K562 (cell line): ENCODE measurements around the gene KLHL25. TPM values are rescaled to one million over a fixed set of nuclear protein-coding genes. Genes with fewer than 3 reads are reported as not detected.

Source experiments
- ATAC-seq: fragments of 200-7000 bp; cut with Tn5 transposase; 3 replicates; pipeline ENCODE4 v1.9.1; 2020; ENCODE audit warnings: moderate library complexity
- BruUV-seq: library from RNA; stranded (reverse); fragments of 400-500 nt; replicated peaks from 2 replicates; lab custom pipeline; 2021; lab: Mats Ljungman, UMichigan
- CTCF ChIA-PET: fragments of 300-600 bp; formaldehyde crosslinking; extraction: SDS; loops from one replicate; lab custom pipeline; 2021; ENCODE audit warnings: low intra/inter-chr PET ratio; lab: Yijun Ruan, JAX
- POLR2A ChIA-PET: fragments of 300-600, 350-650 bp; sonication (Branson Sonifier 250); formaldehyde crosslinking; extraction: SDS; loops from one replicate; lab custom pipeline; 2021; ENCODE audit warnings: antibody characterized with exemption, inconsistent platforms; lab: Yijun Ruan, JAX
- DNase-seq, 4 experiments: peaks; one replicate each; pipeline versions ENCODE4 v3.0.0 to v3.0.0-alpha.2; 2011 to 2018; ENCODE audit warnings: low spot score in 3 of 4, mixed read lengths in 3 of 4; ENCODE audit errors: extremely low read depth in 1 of 4
- FAIRE-seq: peaks from 2 replicates; lab custom pipeline; 2011; peaks lifted over from hg19 to GRCh38; lab: Jason Lieb, UNC
- H2AFZ ChIP-seq: 2 replicates; pipeline ENCODE4 v1.6.0; 2011; ENCODE audit warnings: low read depth, low read length, control low read depth, inconsistent platforms
- H3K27ac ChIP-seq: fragments of 200-600 bp; 3 replicates; pipeline ENCODE4 v1.8.0; 2011; ENCODE audit warnings: low read depth, mild to moderate bottlenecking, control low read depth, inconsistent platforms, low read length, moderate library complexity, mixed read lengths; ENCODE audit errors: extremely low read depth
- H3K27me3 ChIP-seq, 2 experiments: fragments of 300-600 bp in 1 of 2; 2 replicates in 1 of 2; 3 replicates in 1 of 2; pipeline versions ENCODE4 v1.6.0 to v1.8.0; 2011; ENCODE audit warnings: inconsistent platforms in 2 of 2, low read length in 2 of 2, mild to moderate bottlenecking in 1 of 2, mixed read lengths in 1 of 2, moderate library complexity in 1 of 2; ENCODE audit not compliant: control insufficient read depth in 2 of 2, insufficient read depth in 2 of 2
- H3K36me3 ChIP-seq: fragments of 300-600 bp; 3 replicates; pipeline ENCODE4 v1.8.0; 2011; ENCODE audit warnings: mild to moderate bottlenecking, low read length, inconsistent platforms; ENCODE audit not compliant: control insufficient read depth, insufficient read depth
- H3K4me1 ChIP-seq, 2 experiments: fragments of 200-600 bp in 1 of 2; replicated peaks in 1 of 2; 2 replicates in 1 of 2; 3 replicates in 1 of 2; pipeline versions ENCODE4 v1.5.1 to v1.8.0; 2011; ENCODE audit warnings: inconsistent platforms in 2 of 2, low read length in 2 of 2, mild to moderate bottlenecking in 1 of 2, mixed read lengths in 1 of 2, moderate library complexity in 1 of 2; ENCODE audit not compliant: control insufficient read depth in 2 of 2, insufficient read depth in 2 of 2
- H3K4me2 ChIP-seq: 2 replicates; pipeline ENCODE4 v1.6.1; 2011; ENCODE audit warnings: low read length, control low read depth, inconsistent platforms, mixed read lengths; ENCODE audit not compliant: insufficient read depth
- H3K4me3 ChIP-seq: fragments of 200-600 bp; sonication (generic), shearing (Covaris generic); 2 replicates; pipeline ENCODE4 v1.5.1; 2016; ENCODE audit warnings: control low read depth, inconsistent platforms
- H3K79me2 ChIP-seq: fragments of 200-600 bp; 3 replicates; pipeline ENCODE4 v1.8.0; 2011; ENCODE audit warnings: low read length, inconsistent platforms; ENCODE audit not compliant: control insufficient read depth, insufficient read depth
- H3K9ac ChIP-seq, 2 experiments: 2 replicates each; pipeline versions ENCODE4 v1.6.0 to v1.6.1; 2011; ENCODE audit warnings: low read depth in 2 of 2, low read length in 2 of 2, control low read depth in 1 of 2, inconsistent platforms in 1 of 2, mild to moderate bottlenecking in 1 of 2, mixed read lengths in 1 of 2; ENCODE audit not compliant: insufficient read depth in 1 of 2
- H3K9me1 ChIP-seq: one replicate; pipeline ENCODE4 v1.6.0; 2011; ENCODE audit warnings: inconsistent platforms, mild to moderate bottlenecking, low read length, moderate library complexity; ENCODE audit not compliant: control insufficient read depth, insufficient read depth
- H3K9me3 ChIP-seq: replicated peaks from 2 replicates; pipeline ENCODE4 v1.5.1; 2011; ENCODE audit warnings: low read depth, low read length, inconsistent platforms; ENCODE audit not compliant: control insufficient read depth, insufficient read depth
- H4K20me1 ChIP-seq: replicated peaks from 2 replicates; pipeline ENCODE4 v1.6.1; 2011; ENCODE audit warnings: low read length, inconsistent platforms, mixed read lengths; ENCODE audit not compliant: control insufficient read depth, insufficient read depth
- AFF4 ChIP-seq: sonication (generic); formaldehyde crosslinking; IDR thresholded peaks from 2 replicates; pipeline ENCODE4 v1.8.0; 2023; ENCODE audit warnings: mild to moderate bottlenecking, missing genetic modification reagents
- C11orf30 ChIP-seq: fragments of 450-650 bp; IDR thresholded peaks from 2 replicates; pipeline ENCODE4 v1.6.1; 2016; ENCODE audit warnings: low read depth, mild to moderate bottlenecking
- CCAR2 ChIP-seq: fragments of 200-400 bp; formaldehyde crosslinking; IDR thresholded peaks from 2 replicates; pipeline ENCODE4 v1.6.1; 2017; ENCODE audit warnings: mild to moderate bottlenecking, low read depth, low read length
- FOXO4 ChIP-seq: fragments of 450-650 bp; formaldehyde crosslinking; IDR thresholded peaks from 2 replicates; pipeline ENCODE4 v1.4.0; 2020; ENCODE audit warnings: mild to moderate bottlenecking, moderate library complexity
- IFI16 ChIP-seq: fragments of 250-450 bp; sonication (Bioruptor Pico); IDR thresholded peaks from 2 replicates; pipeline ENCODE4 v2.1.2; 2022; ENCODE audit warnings: mild to moderate bottlenecking, inconsistent platforms
- JUN ChIP-seq, 2 experiments: sonication (generic) in 1 of 2; formaldehyde crosslinking in 1 of 2; IDR thresholded peaks; 2 replicates each; pipeline versions ENCODE4 v1.6.1 to v1.8.0; 2012 to 2022; ENCODE audit warnings: borderline replicate concordance in 2 of 2, mild to moderate bottlenecking in 2 of 2, improper control_type of control experiment in 1 of 2, low read depth in 1 of 2, low read length in 1 of 2, missing genetic modification reagents in 1 of 2
- MCM5 ChIP-seq: fragments of 450-650 bp; IDR thresholded peaks from 2 replicates; pipeline ENCODE4 v1.6.1; 2016; ENCODE audit warnings: low read depth
- NELFE ChIP-seq: IDR thresholded peaks from 2 replicates; pipeline ENCODE4 v1.6.1; 2011; ENCODE audit warnings: mild to moderate bottlenecking; ENCODE audit not compliant: insufficient read depth, insufficient read length
- PTBP1 ChIP-seq: fragments of 200-400 bp; formaldehyde crosslinking; IDR thresholded peaks from 2 replicates; pipeline ENCODE4 v1.6.1; 2017; ENCODE audit warnings: low read depth, low read length
- TARDBP ChIP-seq: fragments of 450-650 bp; IDR thresholded peaks from 2 replicates; pipeline ENCODE4 v1.6.1; 2016
- THRA ChIP-seq: fragments of 450-650 bp; IDR thresholded peaks from 2 replicates; pipeline ENCODE4 v1.6.1; 2017; ENCODE audit warnings: mild to moderate bottlenecking, moderate library complexity
- XRCC3 ChIP-seq: fragments of 450-650 bp; IDR thresholded peaks from 2 replicates; pipeline ENCODE4 v1.6.1; 2017; ENCODE audit warnings: mild to moderate bottlenecking, moderate library complexity
- ZBTB34 ChIP-seq: fragments of 250-450 bp; sonication (Bioruptor Pico); IDR thresholded peaks from 2 replicates; pipeline ENCODE4 v1.8.0; 2021; ENCODE audit warnings: mild to moderate bottlenecking, moderate library complexity
- ZC3H4 ChIP-seq: sonication (generic); formaldehyde crosslinking; IDR thresholded peaks from 2 replicates; pipeline ENCODE4 v1.9.0; 2021; ENCODE audit warnings: missing genetic modification reagents, borderline replicate concordance
- ZFX ChIP-seq: sonication (generic); formaldehyde crosslinking; IDR thresholded peaks from 2 replicates; pipeline ENCODE4 v1.8.0; 2022; ENCODE audit warnings: mild to moderate bottlenecking, missing genetic modification reagents, moderate library complexity
- WGBS: fragments of 100-300 bp; shearing (Covaris generic); methylation state at CpG from one replicate; pipeline ENCODE4 v1.1.6; 2016; ENCODE audit warnings: low coverage, mixed read lengths; ENCODE audit not compliant: insufficient coverage; ENCODE audit errors: missing lambda C conversion rate; 5-methylcytosine and 5-hydroxymethylcytosine counted together
- in situ Hi-C: fragments of 300-500 bp; cut with MboI; formaldehyde crosslinking; loops from 4 replicates; pipeline ENCODE4 v1.15.0; 2018; ENCODE audit warnings: inconsistent platforms, mixed read lengths
- intact Hi-C: fragments of 100-400 bp; cut with micrococcal nuclease; formaldehyde crosslinking; loops from 2 replicates; pipeline ENCODE4 v1.14.2; 2022
- polyA plus RNA-seq, 8 experiments: library from polyadenylated mRNA; depleted of rRNA in 4 of 8; stranded (reverse) in 5 of 8; unstranded in 3 of 8; fragments of >200 nt; fragmentation: Nextera tagmentation in 2 of 8; fragmentation: Illumina TruSeq in 1 of 8; extraction: Ambion mirVana in 2 of 8; extraction: Trizol in 1 of 8; gene quantifications; 2 replicates each; pipeline versions ENCODE4 v1.2.1 to v1.2.3, GENCODE V29; 2011 to 2014; ENCODE audit warnings: inconsistent platforms in 1 of 8, missing spikeins in 1 of 8
- total RNA-seq, 7 experiments: library from RNA; depleted of rRNA in 6 of 7; stranded (reverse); fragments of >200 nt in 6 of 7; fragmentation: Illumina TruSeq in 2 of 7; extraction: Trizol in 2 of 7; gene quantifications; 2 replicates each; pipeline versions ENCODE4 v1.2.1 to v1.2.3, GENCODE V29; 2011 to 2021; ENCODE audit warnings: low replicate concordance in 1 of 7

Gene KLHL25
- total and polyA plus RNA-seq, 9 of the 15 experiments (the other 6 are each of a cell fraction or from before 2014, with no cell fraction given) = 0.04 to 0.14 (median 0.10) TPM; not detected in 3

- Histone ChIP-seq H3K36me3 (no peaks in the 10 kb centered on the region), H2AFZ (no peak overlapping the region), H4K20me1 (no peaks in the 10 kb centered on the region)
- no peak for DNase-seq
- intact Hi-C loops (no loop called here), in situ Hi-C loops (no loop called here)
- no TSS peak for BruUV-seq
- no peak for ATAC-seq
- no peak for TF ChIP-seq IFI16 (CRISPR knock-in tag)
- no peak for TF ChIP-seq PTBP1
- TF ChIP-seq CCAR2 = no peak
- no peak for TF ChIP-seq JUN (IDR thresholded peaks at IDR 0.05; ENCODE audit: borderline replicate concordance, low read depth, low read length)
- TF ChIP-seq JUN (CRISPR knock-in tag; IDR thresholded peaks at IDR 0.05; ENCODE audit: borderline replicate concordance) = no peak
- no peak for TF ChIP-seq ZBTB34
- no peak for TF ChIP-seq AFF4
- no peak for TF ChIP-seq MCM5
- TF ChIP-seq C11orf30 = no peak
- TF ChIP-seq ZFX (CRISPR knock-in tag) = no peak
- no peak for TF ChIP-seq THRA
- no peak for TF ChIP-seq ZC3H4 (CRISPR knock-in tag)
- no peak for TF ChIP-seq XRCC3
- TF ChIP-seq NELFE = no peak
- TF ChIP-seq TARDBP = no peak
- no peak for TF ChIP-seq FOXO4 (CRISPR knock-in tag)
- TF ChIP-seq, all 486 proteins: peak for 0
- Histone ChIP-seq H3K4me2 (no peak overlapping the region), H3K9me1 (no peaks in the 10 kb centered on the region), H3K4me1 (no peaks in the 10 kb centered on the region; a peak in 1 of 5 replicates), H3K79me2 (no peaks in the 10 kb centered on the region), H3K27ac (no peak overlapping the region), H3K4me3 (no peak overlapping the region), H3K9ac (no peak overlapping the region), H3K27me3 (peaks cover 0 to 4% of the 10 kb centered on the region in 2 experiments; a peak in 2 of 5 replicates), H3K9me3 (no peaks in the 10 kb centered on the region)
- ChIA-PET POLR2A (no interaction called here), CTCF (no interaction called here)
- FAIRE-seq = no peak
- WGBS = 2% methylated on average over 5 of the region's 5 CpGs
These were observed 25.2 kb upstream of the KLHL25 start for GRCh38 chr15:85819938-85820337.
